Measurements from ENCODE around the gene CXorf65.

CXorf65 gene

DNA sequence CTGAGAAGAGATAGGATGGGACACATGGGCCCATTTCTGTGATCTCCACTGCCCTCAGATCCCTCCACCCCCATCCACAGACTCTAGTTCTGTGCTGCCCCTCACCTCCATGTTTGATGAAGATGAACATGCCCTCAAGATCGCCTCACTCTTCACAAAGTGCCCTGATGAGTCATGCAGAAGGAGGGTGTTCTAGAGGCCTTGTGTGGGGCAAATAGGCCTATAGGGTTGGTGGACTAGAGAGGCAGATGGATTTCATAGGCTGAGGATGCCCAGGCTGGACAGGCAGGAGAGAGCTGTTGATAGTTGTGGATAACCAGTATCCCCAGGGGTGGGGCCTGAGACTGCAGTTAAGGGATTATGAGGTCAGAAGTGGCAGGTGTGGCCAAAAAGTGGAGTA lies at the start of gene CXorf65:
CXorf65 (minus strand) TSS at position 314 of the 400 bp plus-strand sequence; CDS start at position 130, 184 bp downstream.
- no peak for DNase-seq

- DNase-seq, result no peak
These were observed 48.1 kb upstream of the CXorf65 start for GRCh38 chrX:71154641-71155040.

DNA sequence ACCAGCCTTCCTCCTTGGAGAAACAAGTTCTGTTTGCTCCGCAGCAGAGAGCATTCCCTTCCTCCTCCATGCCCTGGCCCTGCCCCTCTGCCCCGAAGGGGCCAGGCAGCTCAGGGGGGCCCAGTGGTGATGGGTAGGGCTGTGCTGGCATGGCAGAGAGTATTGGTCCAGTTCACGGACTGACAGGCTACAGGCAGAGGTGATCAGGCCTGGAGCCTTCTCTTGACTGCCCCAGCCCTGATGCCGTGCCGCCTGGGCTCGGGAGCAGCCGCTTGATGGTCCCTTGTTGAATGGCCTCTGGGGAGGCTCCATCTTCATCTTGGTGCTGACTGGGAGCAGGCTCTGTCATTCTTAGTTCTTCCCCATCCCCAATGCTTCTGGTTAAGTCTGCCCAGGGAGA lies 47.7 kb upstream of the CXorf65 start:
- no peak for DNase-seq

DNA sequence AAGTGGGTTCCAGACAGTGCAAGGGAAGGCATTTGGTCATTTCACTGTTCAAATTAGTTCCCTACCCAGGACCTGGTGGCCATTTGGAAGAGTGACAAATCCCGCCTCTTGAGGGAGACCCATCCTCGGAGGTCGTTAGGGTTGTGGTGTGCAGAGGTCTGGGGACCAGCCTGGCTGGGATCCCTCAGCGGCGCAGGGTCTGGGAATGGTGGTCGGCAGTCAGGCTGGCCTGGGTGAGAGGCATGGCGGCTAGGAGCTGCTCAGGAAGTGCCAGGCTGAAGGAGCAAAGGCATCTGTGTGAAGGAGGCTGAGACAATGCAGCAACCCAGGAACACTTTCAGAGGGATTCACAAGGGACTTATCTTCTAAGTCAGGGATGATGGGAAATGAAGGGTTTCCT lies 44.8 kb upstream of the CXorf65 start:
- no peak for DNase-seq

DNA sequence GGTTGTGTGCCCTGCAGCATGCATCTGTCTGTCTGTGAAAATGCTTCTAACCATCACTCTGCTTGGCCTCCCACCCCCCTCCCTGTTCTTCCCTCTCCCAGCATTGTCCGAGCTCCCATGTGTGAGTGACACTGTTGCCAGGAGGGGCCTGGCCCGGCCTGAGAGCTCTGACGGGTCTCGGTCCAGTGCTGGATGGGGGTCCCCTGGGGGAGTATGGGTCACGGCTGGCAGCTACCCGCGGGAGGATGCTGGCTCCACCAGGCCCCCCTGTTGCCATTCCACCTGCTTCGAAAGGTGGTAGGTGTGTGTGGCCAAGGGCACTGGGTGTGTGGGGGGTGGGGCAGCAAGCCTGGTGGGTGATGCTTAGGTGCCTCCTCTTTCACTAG lies 41.7 kb upstream of the CXorf65 start:
- no peak for DNase-seq

DNA sequence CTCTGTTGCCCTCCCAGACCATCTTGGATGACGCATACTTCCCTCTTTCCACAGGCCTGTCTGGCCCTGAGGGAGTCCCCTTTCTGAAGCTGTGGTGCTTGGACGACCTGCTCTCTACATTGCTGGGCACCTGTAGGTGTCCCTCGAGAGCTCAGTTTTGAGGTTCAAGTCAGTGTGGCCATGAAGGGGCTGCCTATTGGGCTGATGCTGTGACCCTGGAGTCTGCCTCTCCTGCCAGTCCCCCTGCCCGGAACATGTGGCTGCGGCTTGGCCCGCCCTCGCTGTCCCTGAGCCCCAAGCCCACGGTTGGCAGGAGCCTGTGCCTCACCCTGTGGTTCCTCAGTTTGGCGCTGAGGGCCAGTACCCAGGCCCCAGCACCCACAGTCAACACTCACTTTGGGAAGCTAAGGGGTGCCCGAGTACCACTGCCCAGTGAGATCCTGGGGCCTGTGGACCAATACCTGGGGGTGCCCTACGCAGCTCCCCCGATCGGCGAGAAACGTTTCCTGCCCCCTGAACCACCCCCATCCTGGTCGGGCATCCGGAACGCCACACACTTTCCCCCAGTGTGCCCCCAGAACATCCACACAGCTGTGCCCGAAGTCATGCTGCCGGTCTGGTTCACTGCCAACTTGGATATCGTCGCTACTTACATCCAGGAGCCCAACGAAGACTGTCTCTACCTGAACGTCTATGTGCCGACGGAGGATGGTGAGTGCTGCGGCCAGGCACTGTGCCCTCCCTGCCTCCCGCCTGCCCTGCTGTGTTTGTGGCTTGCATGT lies 41.1 kb upstream of the CXorf65 start:
- DNase-seq, result no peak

DNA sequence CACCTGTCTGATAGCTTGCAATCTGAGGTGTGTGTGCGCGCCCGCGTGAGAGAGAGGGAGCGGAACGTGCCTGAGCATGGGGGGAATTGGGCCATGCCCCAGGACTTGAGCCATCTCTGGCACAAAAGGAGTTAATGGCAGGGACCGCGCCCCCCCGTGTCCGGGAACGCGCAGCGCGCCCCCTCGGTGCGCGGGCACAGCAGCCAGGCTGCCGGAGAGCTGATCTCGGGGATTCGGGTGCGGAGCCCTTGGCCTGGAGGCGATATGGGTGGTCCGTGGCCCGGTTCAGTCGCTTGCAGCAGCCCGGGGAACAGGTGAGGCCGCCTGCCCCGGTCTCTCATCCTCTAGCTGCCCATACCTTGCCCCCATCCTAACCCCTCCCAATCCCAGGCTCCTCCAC lies 38.1 kb upstream of the CXorf65 start, which contains the start of gene NLGN3:
NLGN3 (plus strand) TSS at position 191 of the 400 bp plus-strand sequence. CDS start 2,909 bp downstream, outside the sequence.
- no peak for DNase-seq

GRCh38 chrX:71143508-71143907 lies 37.0 kb upstream of the CXorf65 start:
- DNase-seq, result no peak

DNA sequence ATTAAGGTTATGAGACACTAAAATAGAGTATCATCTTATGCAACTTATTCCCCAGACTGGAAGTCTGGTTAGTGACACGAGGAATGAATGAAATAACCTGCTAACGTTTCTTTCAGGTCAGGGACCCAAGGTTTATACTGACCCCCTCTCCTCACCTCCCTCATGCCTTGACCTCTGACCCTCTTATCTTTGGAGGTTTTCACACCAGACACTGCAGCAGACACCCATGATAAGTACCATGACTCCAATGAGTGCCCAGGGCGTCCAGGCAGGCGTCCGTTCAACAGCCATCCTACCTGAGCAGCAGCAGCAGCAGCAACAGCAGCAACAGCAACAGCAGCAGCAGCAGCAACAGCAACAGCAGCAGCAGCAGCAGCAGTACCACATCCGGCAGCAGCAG lies 33.9 kb upstream of the CXorf65 start:
- no peak for DNase-seq

- DNase-seq, result no peak
These were observed 25.0 kb upstream of the CXorf65 start for GRCh38 chrX:71131510-71131909.

- no peak for DNase-seq
These were observed 22.6 kb upstream of the CXorf65 start for GRCh38 chrX:71128915-71129765.

DNA sequence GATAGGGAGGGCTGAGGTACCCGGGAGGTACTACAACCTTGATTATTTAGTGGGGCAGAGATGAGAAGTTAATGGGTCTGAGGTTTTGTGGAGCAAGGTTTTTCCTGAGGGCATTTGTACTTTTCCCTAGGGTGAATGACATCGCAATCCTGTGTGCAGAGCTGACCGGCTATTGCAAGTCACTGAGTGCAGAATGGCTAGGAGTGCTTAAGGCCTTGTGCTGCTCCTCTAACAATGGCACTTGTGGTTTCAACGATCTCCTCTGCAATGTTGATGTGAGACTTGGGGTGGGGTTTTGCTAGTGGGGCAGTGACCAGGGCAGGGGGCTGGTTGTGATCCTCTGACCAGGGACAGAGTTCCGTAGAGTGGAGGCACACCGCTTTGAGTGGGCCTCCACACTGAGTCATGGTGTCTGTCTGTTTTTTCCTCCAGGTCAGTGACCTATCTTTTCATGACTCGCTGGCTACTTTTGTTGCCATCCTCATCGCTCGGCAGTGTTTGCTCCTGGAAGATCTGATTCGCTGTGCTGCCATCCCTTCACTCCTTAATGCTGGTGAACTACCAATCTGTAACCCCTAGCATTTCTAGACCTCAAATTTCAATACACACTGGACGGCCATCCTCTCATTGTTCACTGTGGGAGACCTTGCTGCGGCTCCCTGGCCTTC lies 21.8 kb upstream of the CXorf65 start:
- DNase-seq, result no peak

- DNase-seq, result no peak
These were observed 12.5 kb upstream of the CXorf65 start for GRCh38 chrX:71118985-71119535.

- no peak for DNase-seq
These were observed 11.8 kb upstream of the CXorf65 start, which contains the start of gene MED12 for GRCh38 chrX:71118032-71118984. Gene MED12, plus strand, starts transcription at chrX:71118596. Its CDS starts 159 bp downstream, at chrX:71118755.

GRCh38 chrX:71117358-71117757 lies 10.8 kb upstream of the CXorf65 start:
- no peak for DNase-seq

DNA sequence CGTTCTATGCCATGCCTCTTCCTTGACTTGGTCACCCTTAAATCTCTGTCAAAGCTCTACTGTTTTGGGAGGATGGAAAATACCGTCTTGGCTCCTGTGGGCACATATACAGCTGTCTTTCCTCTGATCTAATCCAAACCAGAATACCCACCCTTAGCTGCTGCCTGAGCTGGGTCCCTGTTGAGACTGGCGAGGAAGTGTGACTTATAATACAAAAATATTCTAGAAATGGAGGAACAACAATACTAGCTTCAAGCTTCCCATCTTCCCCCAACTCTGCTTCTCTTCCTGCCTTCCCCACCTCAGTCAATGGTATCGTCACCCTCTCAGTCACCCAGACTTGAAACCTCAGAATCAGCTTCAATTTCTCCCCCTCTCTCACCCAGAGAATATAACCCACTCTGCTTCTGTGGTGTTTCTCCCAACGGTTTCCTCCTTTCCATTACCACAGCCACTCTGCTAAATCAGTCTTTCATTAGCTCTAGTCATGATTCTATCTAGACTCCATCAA lies 5.4 kb upstream of the CXorf65 start:
- no peak for DNase-seq

GRCh38 chrX:71111141-71111843 lies 4.8 kb upstream of the CXorf65 start, which contains the start of gene IL2RG:
Gene IL2RG, minus strand, starts transcription at chrX:71111577. Its CDS starts 38 bp downstream, at chrX:71111539.
- peak; percentile 3 for DNase-seq

DNA sequence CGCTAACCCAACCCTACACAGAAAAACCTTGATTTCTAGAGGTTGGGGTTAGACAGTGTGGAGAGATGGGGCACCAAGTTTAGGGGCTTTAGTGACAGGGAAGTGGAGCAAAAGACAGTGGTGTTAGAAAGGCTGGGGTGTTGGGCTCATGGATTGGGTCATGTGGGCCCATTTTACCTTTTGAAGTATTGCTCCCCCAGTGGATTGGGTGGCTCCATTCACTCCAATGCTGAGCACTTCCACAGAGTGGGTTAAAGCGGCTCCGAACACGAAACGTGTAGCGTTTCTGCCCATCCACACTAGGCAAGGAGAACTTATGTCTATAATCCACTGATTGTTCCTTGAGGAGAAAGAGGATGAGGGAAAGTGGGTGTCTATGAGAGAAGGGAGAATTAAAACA lies 2.5 kb upstream of the CXorf65 start:
- no peak for DNase-seq

DNA sequence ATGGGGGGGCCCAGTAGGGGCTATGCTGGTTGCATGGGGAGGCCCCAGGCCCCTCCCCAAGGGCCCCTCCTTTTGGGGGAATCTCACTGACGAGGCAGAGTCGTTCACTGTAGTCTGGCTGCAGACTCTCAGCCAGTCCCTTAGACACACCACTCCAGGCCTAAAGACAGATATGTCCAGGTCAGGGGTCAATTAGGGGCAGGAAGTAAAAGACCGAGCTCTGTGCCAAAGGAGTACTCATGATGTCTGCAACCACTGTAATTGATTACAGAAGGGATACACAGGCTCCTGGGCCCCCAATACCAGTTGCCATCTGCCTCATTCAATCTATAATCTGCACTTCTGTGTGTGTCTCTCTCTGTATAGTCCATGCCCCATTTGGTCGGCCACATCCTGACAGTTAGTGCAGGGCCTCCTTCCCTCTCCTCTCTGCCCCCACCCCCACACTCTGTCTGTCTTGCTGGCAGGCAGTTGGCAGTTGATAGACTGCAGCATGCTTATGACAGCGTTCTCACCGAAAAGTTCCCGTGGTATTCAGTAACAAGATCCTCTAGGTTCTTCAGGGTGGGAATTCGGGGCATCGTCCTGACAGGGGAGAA lies 1.3 kb upstream of the CXorf65 start:
- no peak for DNase-seq

GRCh38 chrX:71107245-71107644 lies 705 bp upstream of the CXorf65 start:
- no peak for DNase-seq

Measured in SIG-M5 (cell line).